KMS-11 (cell line): Measurements from ENCODE around the gene MTUS2.

Experiments used
- H2AFZ ChIP-seq: fragments of 200-600 bp; sonication (generic); 2 replicates; pipeline ENCODE4 v1.6.1; 2016; ENCODE audit warnings: antibody characterized with exemption, mixed run types, low read depth
- H3K27ac ChIP-seq: fragments of 200-600 bp; sonication (generic); 2 replicates; pipeline ENCODE4 v1.6.1; 2016; ENCODE audit warnings: mild to moderate bottlenecking, mixed run types
- H3K27me3 ChIP-seq: fragments of 200-600 bp; sonication (generic); 2 replicates; pipeline ENCODE4 v1.6.1; 2017; ENCODE audit warnings: mild to moderate bottlenecking, low read depth, mixed run types, moderate library complexity; ENCODE audit not compliant: insufficient read depth
- H3K36me3 ChIP-seq: fragments of 200-600 bp; sonication (generic); 2 replicates; pipeline ENCODE4 v1.6.1; 2017; ENCODE audit warnings: mild to moderate bottlenecking, mixed run types; ENCODE audit not compliant: insufficient read depth
- H3K4me1 ChIP-seq: fragments of 200-600 bp; sonication (generic); 2 replicates; pipeline ENCODE4 v1.6.1; 2016; ENCODE audit warnings: mild to moderate bottlenecking, low read depth, mixed run types; ENCODE audit not compliant: poor library complexity, severe bottlenecking
- H3K4me2 ChIP-seq: fragments of 200-600 bp; sonication (generic); 2 replicates; pipeline ENCODE4 v1.7.0; 2016; ENCODE audit warnings: mild to moderate bottlenecking, mixed run types
- H3K4me3 ChIP-seq: fragments of 200-600 bp; sonication (generic); IDR thresholded peaks from 2 replicates; pipeline ENCODE4 v1.6.1; 2017; ENCODE audit warnings: low read depth, low read length, mixed read lengths; ENCODE audit not compliant: insufficient read depth
- H3K79me2 ChIP-seq: fragments of 200-600 bp; sonication (generic); 2 replicates; pipeline ENCODE4 v1.6.1; 2016; ENCODE audit warnings: low read depth, mixed run types; ENCODE audit not compliant: insufficient read depth
- H3K9ac ChIP-seq: fragments of 200-600 bp; sonication (generic); 2 replicates; pipeline ENCODE4 v1.6.1; 2016; ENCODE audit warnings: mild to moderate bottlenecking, mixed run types
- H4K20me1 ChIP-seq: fragments of 200-600 bp; sonication (generic); 2 replicates; pipeline ENCODE4 v1.6.1; 2016; ENCODE audit warnings: mild to moderate bottlenecking, mixed run types; ENCODE audit not compliant: insufficient read depth
- TF ChIP-seq, protein P1 (sequence below): fragments of 200-600 bp; sonication (generic); conservative IDR thresholded peaks from 2 replicates; pipeline ENCODE4 v1.6.1; 2017; ENCODE audit warnings: low read depth, mild to moderate bottlenecking, antibody characterized with exemption, low read length, moderate library complexity, mixed read lengths

MTUS2 gene

DNA sequence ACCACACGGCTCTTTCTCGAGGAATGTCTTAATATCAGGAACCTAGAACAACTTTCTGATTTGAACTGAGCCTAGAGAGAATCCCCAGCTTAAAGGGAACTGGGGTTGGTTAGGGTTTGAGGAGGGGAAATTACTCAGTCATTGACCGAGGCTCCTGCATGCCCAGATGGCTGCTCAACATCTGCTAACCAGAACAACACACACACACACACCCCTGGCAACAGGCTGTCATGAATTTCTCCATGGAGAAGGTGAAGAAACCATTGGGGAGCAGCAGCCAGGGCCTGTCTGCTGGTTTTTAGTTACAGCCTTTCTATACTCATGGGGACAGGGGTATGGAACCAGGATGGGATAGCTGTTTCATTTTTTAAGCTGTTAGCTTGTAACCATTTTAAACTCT lies 5.2 kb downstream of the MTUS2 start:
- TF ChIP-seq, protein P1, sequence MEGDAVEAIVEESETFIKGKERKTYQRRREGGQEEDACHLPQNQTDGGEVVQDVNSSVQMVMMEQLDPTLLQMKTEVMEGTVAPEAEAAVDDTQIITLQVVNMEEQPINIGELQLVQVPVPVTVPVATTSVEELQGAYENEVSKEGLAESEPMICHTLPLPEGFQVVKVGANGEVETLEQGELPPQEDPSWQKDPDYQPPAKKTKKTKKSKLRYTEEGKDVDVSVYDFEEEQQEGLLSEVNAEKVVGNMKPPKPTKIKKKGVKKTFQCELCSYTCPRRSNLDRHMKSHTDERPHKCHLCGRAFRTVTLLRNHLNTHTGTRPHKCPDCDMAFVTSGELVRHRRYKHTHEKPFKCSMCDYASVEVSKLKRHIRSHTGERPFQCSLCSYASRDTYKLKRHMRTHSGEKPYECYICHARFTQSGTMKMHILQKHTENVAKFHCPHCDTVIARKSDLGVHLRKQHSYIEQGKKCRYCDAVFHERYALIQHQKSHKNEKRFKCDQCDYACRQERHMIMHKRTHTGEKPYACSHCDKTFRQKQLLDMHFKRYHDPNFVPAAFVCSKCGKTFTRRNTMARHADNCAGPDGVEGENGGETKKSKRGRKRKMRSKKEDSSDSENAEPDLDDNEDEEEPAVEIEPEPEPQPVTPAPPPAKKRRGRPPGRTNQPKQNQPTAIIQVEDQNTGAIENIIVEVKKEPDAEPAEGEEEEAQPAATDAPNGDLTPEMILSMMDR: no peak
- Histone ChIP-seq H3K27ac (no peak overlapping the region), H3K27me3 (no peaks in the 10 kb centered on the region), H2AFZ (no peak overlapping the region), H3K4me3 (no peak overlapping the region), H3K79me2 (no peaks in the 10 kb centered on the region), H3K4me1 (no peaks in the 10 kb centered on the region), H3K36me3 (no peaks in the 10 kb centered on the region), H4K20me1 (no peaks in the 10 kb centered on the region), H3K4me2 (no peak overlapping the region), H3K9ac (no peak overlapping the region)

DNA sequence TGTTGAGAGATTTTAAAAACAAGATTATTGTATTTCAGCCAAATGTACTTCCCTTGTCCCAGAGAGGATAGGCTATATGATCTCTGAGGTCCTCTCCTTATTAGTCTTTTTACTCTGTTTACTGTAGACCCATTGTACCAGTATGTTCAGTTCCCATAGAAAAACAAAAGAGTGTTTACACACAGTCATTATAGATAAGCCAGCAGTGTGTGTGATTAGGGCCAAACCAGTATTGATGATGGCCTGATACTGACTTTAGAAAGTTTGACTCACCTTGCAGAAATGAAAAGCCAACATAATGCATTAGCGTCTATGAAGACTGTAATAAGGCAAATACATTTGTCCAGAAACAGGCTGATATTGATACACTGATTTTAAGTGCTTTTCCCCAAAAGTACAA lies 6.2 kb downstream of the MTUS2 start:
- Histone ChIP-seq H3K9ac (no peak overlapping the region), H3K4me1 (no peaks in the 10 kb centered on the region), H3K79me2 (no peaks in the 10 kb centered on the region), H3K4me2 (no peak overlapping the region), H2AFZ (no peak overlapping the region), H4K20me1 (no peaks in the 10 kb centered on the region), H3K36me3 (no peaks in the 10 kb centered on the region), H3K4me3 (no peak overlapping the region), H3K27ac (no peak overlapping the region), H3K27me3 (no peaks in the 10 kb centered on the region)
- TF ChIP-seq, protein P1: no peak

DNA sequence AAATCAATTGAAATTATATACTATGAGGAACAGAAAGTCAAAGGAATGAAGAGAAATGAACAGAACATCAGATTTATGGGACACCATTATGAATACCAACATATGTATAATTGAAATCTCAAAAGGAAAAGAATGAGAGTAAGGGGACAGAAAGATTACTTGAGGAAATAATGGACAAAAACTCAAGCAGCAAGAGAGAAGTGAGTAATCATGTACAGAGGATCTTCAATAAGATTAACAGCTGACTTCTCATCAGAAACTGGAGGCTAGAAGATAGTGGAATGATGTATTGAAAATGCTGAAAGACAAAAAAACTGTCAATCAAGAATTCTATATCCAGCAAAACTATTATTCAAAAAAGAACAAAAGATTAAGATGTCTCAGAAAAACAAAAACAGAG lies 10.4 kb downstream of the MTUS2 start:
- H4K20me1 ChIP-seq: no peaks in the 10 kb centered on the region
- H3K79me2 ChIP-seq: no peaks in the 10 kb centered on the region
- H3K4me3 ChIP-seq: no peak overlapping the region
- H3K27me3 ChIP-seq: no peaks in the 10 kb centered on the region
- no peak overlapping the region for H3K27ac ChIP-seq
- no peaks in the 10 kb centered on the region for H3K36me3 ChIP-seq
- H3K4me1 ChIP-seq: no peaks in the 10 kb centered on the region
- no peak overlapping the region for H3K4me2 ChIP-seq
- TF ChIP-seq, protein P1: no peak
- H2AFZ ChIP-seq: no peak overlapping the region
- H3K9ac ChIP-seq: no peak overlapping the region

DNA sequence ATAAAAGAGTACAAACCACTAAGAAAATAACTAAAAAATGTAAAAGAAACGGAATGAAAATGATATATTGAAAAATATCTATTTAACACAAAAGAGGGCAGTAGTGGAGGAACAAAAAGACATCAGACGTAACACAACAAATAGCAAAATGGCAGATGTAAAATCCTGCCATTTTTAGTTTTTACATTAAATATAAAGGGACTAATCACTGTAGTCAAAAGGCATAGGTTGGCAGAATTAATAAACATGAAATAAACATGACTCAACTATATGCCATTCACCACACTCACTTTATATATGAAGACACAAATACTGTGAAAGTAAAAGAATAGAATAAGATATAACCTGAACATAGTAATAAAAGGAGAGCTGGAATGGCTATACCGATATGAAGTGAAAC lies 11.0 kb downstream of the MTUS2 start:
- H3K27ac ChIP-seq: no peak overlapping the region
- no peak overlapping the region for H2AFZ ChIP-seq
- no peaks in the 10 kb centered on the region for H3K79me2 ChIP-seq
- TF ChIP-seq, protein P1: no peak
- H3K4me1 ChIP-seq: no peaks in the 10 kb centered on the region
- H3K36me3 ChIP-seq: no peaks in the 10 kb centered on the region
- H3K9ac ChIP-seq: no peak overlapping the region
- no peaks in the 10 kb centered on the region for H4K20me1 ChIP-seq
- no peak overlapping the region for H3K4me3 ChIP-seq
- H3K4me2 ChIP-seq: no peak overlapping the region
- no peaks in the 10 kb centered on the region for H3K27me3 ChIP-seq

DNA sequence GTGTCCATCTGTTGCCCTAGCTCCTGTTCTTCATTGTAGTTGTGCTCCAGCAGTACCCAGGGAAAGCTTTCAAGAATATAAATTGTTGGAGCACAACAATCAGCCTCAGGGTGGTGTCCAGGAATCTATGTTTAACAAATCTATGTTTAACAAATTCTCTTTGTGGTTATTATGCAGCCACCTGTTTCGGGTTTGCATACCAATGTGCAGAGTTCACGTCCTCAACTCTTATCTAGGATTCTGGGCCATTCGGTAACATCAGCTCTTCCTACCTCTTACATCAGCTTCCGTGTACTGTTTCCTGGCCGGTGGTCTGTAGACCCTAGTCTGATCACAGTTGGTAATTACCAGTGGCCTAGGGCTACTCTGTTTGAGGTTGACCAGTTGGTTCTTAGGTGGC lies 17.0 kb downstream of the MTUS2 start:
- Histone ChIP-seq H3K36me3 (no peaks in the 10 kb centered on the region), H4K20me1 (no peaks in the 10 kb centered on the region), H3K4me2 (no peak overlapping the region), H3K79me2 (no peaks in the 10 kb centered on the region), H3K27me3 (no peaks in the 10 kb centered on the region), H3K4me3 (no peak overlapping the region), H3K27ac (no peak overlapping the region), H2AFZ (no peak overlapping the region), H3K9ac (no peak overlapping the region), H3K4me1 (no peaks in the 10 kb centered on the region)
- TF ChIP-seq, protein P1: no peak
